ENCODE data around the gene CFAP65. TPM values are rescaled to one million over a fixed set of nuclear protein-coding genes. Genes with fewer than 3 reads are reported as not detected.

The CFAP65 gene
- total and polyA plus RNA-seq, 9 of the 15 experiments (the other 6 are each of a cell fraction or from before 2014, with no cell fraction given): not detected

- BruUV-seq (replicated peaks): no TSS peak
- FAIRE-seq: no peak
- peak; percentile 42 to 58 (median 46) for DNase-seq (ENCODE audit: extremely low read depth in 1 of 4, low spot score in 3 of 4)
- intact Hi-C loops (cut with micrococcal nuclease) (loop anchor here (5.0 kb wide), 1 partner anchor 64 kb away; no protein-coding TSS in a partner anchor), in situ Hi-C loops (cut with MboI) (no loop called here)
- Histone ChIP-seq H3K9ac (ENCODE audit: insufficient read depth in 1 of 2, low read depth in 2 of 2, low read length in 2 of 2) (peak within 1 kb of the TSS in 1 of 2 experiments; percentile 35; a peak in 2 of 4 replicates), H2AFZ (ENCODE audit: low read depth, low read length) (peak within 1 kb of the TSS; percentile 66; the same call in 1 of the 2 replicates), H3K27ac (ENCODE audit: extremely low read depth, low read depth, low read length) (no peak within 1 kb of the TSS), H3K9me1 (ENCODE audit: control insufficient read depth, insufficient read depth, low read length) (no peaks in the 10 kb centered on the region), H3K4me2 (ENCODE audit: insufficient read depth, low read length) (peak within 1 kb of the TSS; percentile 49), H3K9me3 (replicated peaks; ENCODE audit: control insufficient read depth, insufficient read depth, low read depth, low read length) (no peaks in the 10 kb centered on the region), H3K4me1 (replicated peaks in 1 of 2; ENCODE audit: control insufficient read depth in 2 of 2, insufficient read depth in 2 of 2, low read length in 2 of 2) (peaks cover 5 to 27% of the 10 kb centered on the region in 2 experiments; a peak in 3 of 5 replicates), H3K4me3 (no peak within 1 kb of the TSS), H4K20me1 (replicated peaks; ENCODE audit: control insufficient read depth, insufficient read depth, low read length) (no peaks in the 10 kb centered on the region), H3K79me2 (ENCODE audit: control insufficient read depth, insufficient read depth, low read length) (no peaks in the 10 kb centered on the region), H3K27me3 (ENCODE audit: control insufficient read depth in 2 of 2, insufficient read depth in 2 of 2, low read length in 2 of 2) (peaks cover 0 to 36% of the 10 kb centered on the region in 2 experiments; a peak in 3 of 5 replicates), H3K36me3 (ENCODE audit: control insufficient read depth, insufficient read depth, low read length) (no peaks in the 10 kb centered on the region)
- 10% methylated on average over 23 of the region's 88 CpGs for WGBS (ENCODE audit: insufficient coverage, low coverage, missing lambda C conversion rate)
- CTCF ChIA-PET (ENCODE audit: low intra/inter-chr PET ratio): interaction anchor here (1.1 to 1.4 kb wide), 2 partner anchors 15 to 141 kb away, joined by 3 to 6 read pairs; no protein-coding TSS in a partner anchor
- POLR2A ChIA-PET: no interaction called here
- ATAC-seq: peak; percentile 60
- TF ChIP-seq POLR2G (IDR thresholded peaks at IDR 0.05; ENCODE audit: low read depth, low read length): 0 out of 2 replicates have a peak, but pooled peaks have one; percentile 47
- TF ChIP-seq GABPB1 (CRISPR knock-in tag; IDR thresholded peaks at IDR 0.05): 0 out of 2 replicates have a peak, but pooled peaks have one; percentile 42
- TF ChIP-seq RBFOX2 (IDR thresholded peaks at IDR 0.05; ENCODE audit: low read depth, low read length): peak; percentile 42
- peak; percentile 73 for TF ChIP-seq ZNF316 (IDR thresholded peaks at IDR 0.05)
- no peak for TF ChIP-seq NEUROD1 (IDR thresholded peaks at IDR 0.05; ENCODE audit: borderline replicate concordance, low read depth, low read length, partially characterized antibody)
- TF ChIP-seq ARID1B (IDR thresholded peaks at IDR 0.05): no peak
- TF ChIP-seq FOXP1 (CRISPR knock-in tag; IDR thresholded peaks at IDR 0.05): 0 out of 2 replicates have a peak, but pooled peaks have one; percentile 27
- TF ChIP-seq REST (IDR thresholded peaks at IDR 0.05; ENCODE audit: borderline replicate concordance): peak; percentile 14; the same call in 1 of the 2 replicates
- TF ChIP-seq REST (CRISPR knock-in tag; IDR thresholded peaks at IDR 0.05; ENCODE audit: low read depth): no peak
- 0 out of 2 replicates have a peak, but pooled peaks have one; percentile 50 for TF ChIP-seq LCOR (CRISPR knock-in tag; IDR thresholded peaks at IDR 0.05)
- peak; percentile 93; the same call in 1 of the 2 replicates for TF ChIP-seq ZBTB1 (CRISPR knock-in tag; IDR thresholded peaks at IDR 0.05; ENCODE audit: borderline replicate concordance, low read depth)
- TF ChIP-seq ZNF76 (CRISPR knock-in tag; IDR thresholded peaks at IDR 0.05; ENCODE audit: borderline replicate concordance): no peak
- TF ChIP-seq NFE2 (IDR thresholded peaks at IDR 0.05; ENCODE audit: low read depth): peak; percentile 28; the same call in 1 of the 2 replicates
These were observed 47.7 kb downstream of the CFAP65 start, which contains the start of gene CRYBA2 for GRCh38 chr2:218993345-218994315. Gene CRYBA2 (minus strand): TSS chr2:218993422. CDS start chr2:218993176, 246 bp downstream.

All from K562 (cell line).